NB4 (cell line): ENCODE data around the gene MYL2.
A peak's percentile ranks its signal among the peaks of the same experiment; 100 is the strongest.

Experiments
- DNase-seq: peaks from one replicate; pipeline ENCODE4 v3.0.0; 2010; ENCODE audit warnings: low read depth
- H3K4me3 ChIP-seq: one replicate; pipeline ENCODE4 v1.5.1; 2011; ENCODE audit warnings: mild to moderate bottlenecking, low read depth, low read length, moderate library complexity
- CTCF ChIP-seq: IDR thresholded peaks from one replicate; pipeline ENCODE4 v1.5.1; 2012; ENCODE audit warnings: low read depth, low read length
- MYC ChIP-seq: IDR thresholded peaks from 2 replicates; pipeline ENCODE4 v1.6.1; 2011; ENCODE audit warnings: low read depth, low read length
- POLR2A ChIP-seq: IDR thresholded peaks from 2 replicates; pipeline ENCODE4 v1.6.1; 2011; ENCODE audit warnings: mild to moderate bottlenecking; ENCODE audit not compliant: insufficient read length; ENCODE audit errors: extremely low read depth
- TF ChIP-seq, protein P1 (sequence below): IDR thresholded peaks from 2 replicates; pipeline ENCODE4 v1.6.1; 2011; ENCODE audit warnings: low read depth, low read length

Gene MYL2

DNA sequence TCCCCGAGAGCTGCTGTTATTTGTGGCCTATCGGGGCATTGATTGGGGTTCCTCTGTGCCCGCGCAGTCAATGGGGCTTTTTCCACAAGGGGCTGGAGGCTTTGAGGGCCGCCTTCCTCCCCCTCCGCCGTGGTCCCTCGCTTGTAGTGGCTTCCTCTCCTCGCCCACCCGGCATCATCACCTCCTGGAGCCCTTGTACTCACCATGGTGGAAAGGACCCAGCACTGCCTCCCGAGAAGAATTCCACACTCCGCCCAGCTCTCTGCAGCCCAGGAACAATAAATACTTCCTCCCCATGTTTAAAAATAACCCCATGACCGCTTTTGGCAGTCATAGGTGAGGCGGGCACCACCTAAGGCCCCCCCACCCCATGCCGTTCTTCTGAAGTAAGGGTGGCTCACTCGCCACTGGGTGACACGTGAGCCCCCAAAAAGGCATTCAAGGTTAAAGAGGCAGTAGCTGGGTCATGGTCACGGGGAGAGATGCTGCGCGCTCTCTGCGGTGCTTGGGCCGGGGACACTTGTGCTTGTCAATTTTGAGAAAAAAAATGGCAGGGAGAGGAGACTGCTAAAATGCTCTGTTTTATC lies at the start of gene MYL2:
Gene MYL2, minus strand, starts transcription at position 256 of the 587 bp plus-strand sequence. Its CDS starts 50 bp downstream, at position 206.
- no peak for DNase-seq
- no peak within 1 kb of the TSS for H3K4me3 ChIP-seq
- TF ChIP-seq POLR2A (no peak), MYC (no peak), CTCF (no peak)
- TF ChIP-seq, protein P1, sequence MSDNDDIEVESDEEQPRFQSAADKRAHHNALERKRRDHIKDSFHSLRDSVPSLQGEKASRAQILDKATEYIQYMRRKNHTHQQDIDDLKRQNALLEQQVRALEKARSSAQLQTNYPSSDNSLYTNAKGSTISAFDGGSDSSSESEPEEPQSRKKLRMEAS = no peak

DNA sequence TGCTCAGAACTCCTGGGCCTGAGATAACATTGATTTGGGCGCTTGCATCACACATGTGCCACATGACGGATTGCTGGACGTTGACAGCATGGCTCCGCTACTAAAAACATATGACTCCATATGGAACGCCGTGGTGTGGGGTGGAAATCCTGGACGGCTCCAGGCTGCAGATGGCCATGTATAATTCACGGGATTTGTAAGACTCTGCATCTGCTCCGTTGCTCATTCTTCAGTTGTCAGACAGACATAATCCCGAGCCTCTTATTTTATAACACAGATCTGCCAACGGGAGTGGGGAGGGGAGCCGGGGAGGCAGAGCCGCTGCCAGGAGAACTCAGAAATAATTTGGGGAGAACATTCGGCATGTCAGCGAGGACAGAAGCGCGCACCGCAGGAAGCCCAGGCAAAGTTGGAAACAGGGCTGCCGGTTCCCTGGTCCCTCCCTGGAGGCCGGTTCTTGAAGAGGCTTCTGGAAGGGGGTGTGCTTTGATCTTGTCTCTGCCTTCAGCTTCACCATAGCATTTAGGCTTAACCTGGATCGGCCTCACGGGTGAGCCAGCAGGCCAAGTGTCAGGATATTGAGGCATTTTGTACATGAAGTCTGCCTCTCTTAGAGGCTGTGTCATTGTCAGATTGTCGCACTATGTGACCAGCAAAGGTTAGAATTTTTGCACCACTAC lies 45.8 kb upstream of the MYL2 start:
- H3K4me3 ChIP-seq = no peak overlapping the region
- TF ChIP-seq CTCF = no peak
- TF ChIP-seq, protein P1 = no peak
- TF ChIP-seq POLR2A = no peak
- TF ChIP-seq MYC = no peak
- no peak for DNase-seq

GRCh38 chr12:110965574-110965973 lies 45.2 kb upstream of the MYL2 start:
- TF ChIP-seq CTCF = no peak
- no peak for TF ChIP-seq POLR2A
- peak; percentile 12 for DNase-seq

GRCh38 chr12:110960795-110961194 lies 40.4 kb upstream of the MYL2 start:
- H3K4me3 ChIP-seq = no peak overlapping the region
- TF ChIP-seq MYC (no peak), CTCF (no peak), POLR2A (no peak)
- TF ChIP-seq, protein P1 = no peak
- no peak for DNase-seq

More at GRCh38 chr12:110965574-110965973, 45.2 kb upstream of the MYL2 start:
- no peak overlapping the region for H3K4me3 ChIP-seq

GRCh38 chr12:110957652-110958051 lies 37.3 kb upstream of the MYL2 start:
- no peak overlapping the region for H3K4me3 ChIP-seq
- TF ChIP-seq MYC (no peak), POLR2A (no peak), CTCF (no peak)
- TF ChIP-seq, protein P1 = no peak
- DNase-seq = peak; percentile 16
